ENCODE results near the gene NLRC5.

Gene NLRC5, protein sequence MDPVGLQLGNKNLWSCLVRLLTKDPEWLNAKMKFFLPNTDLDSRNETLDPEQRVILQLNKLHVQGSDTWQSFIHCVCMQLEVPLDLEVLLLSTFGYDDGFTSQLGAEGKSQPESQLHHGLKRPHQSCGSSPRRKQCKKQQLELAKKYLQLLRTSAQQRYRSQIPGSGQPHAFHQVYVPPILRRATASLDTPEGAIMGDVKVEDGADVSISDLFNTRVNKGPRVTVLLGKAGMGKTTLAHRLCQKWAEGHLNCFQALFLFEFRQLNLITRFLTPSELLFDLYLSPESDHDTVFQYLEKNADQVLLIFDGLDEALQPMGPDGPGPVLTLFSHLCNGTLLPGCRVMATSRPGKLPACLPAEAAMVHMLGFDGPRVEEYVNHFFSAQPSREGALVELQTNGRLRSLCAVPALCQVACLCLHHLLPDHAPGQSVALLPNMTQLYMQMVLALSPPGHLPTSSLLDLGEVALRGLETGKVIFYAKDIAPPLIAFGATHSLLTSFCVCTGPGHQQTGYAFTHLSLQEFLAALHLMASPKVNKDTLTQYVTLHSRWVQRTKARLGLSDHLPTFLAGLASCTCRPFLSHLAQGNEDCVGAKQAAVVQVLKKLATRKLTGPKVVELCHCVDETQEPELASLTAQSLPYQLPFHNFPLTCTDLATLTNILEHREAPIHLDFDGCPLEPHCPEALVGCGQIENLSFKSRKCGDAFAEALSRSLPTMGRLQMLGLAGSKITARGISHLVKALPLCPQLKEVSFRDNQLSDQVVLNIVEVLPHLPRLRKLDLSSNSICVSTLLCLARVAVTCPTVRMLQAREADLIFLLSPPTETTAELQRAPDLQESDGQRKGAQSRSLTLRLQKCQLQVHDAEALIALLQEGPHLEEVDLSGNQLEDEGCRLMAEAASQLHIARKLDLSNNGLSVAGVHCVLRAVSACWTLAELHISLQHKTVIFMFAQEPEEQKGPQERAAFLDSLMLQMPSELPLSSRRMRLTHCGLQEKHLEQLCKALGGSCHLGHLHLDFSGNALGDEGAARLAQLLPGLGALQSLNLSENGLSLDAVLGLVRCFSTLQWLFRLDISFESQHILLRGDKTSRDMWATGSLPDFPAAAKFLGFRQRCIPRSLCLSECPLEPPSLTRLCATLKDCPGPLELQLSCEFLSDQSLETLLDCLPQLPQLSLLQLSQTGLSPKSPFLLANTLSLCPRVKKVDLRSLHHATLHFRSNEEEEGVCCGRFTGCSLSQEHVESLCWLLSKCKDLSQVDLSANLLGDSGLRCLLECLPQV (N-terminal part only)

DNA sequence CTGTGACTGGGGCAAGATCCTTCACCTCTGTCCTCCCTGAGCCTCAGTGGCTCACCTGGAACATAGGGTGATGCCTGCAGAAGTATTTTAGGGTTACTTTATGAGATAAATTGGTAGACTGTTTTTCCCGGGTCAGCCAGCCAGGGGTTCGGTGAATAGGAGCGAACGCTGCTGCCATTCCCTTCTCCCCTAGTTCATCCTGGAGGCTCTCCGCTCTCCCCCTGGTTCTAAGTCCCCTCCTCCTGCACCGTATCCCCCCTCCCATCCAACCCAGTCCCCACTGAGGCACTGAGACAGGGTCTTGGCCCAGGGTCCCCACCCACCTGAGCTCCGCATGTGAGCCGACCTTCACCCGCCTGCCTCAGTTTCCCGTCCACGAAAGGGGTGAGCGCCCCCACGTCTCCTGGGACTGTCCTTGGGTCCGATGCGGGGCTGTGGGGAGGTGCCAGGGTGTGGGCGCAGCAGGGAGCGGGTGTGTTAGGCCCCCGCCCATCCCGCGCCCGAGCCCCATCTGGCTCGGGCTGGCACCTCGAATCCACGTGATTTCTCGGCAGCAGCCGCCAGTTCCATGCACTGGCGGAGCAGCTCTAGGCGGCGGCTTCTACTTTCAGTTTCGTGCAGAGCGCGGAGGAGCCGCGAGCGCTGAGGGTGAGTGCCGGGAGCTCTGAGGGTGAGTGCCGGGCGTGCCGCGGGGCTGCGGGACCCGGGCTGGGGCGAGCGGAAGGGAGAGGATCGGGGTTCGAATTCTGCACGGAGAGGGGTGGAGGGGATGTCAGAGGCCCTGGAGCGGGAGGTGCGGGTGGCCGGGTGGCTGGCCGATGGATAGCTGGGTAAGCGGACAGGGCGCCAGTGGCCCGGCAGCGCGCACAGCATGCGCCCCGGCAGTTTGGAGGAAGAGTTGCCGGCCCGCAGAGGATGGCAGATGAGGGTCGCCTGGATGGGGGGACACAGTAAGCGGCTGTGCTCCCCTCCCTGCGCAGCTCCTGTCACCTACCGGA, at the start of gene NLRC5:
Gene NLRC5 (plus strand): TSS at position 610 of the 998 bp plus-strand sequence. CDS start 31,156 bp downstream, outside the sequence.
- peak; percentile 47 for DNase-seq (ENCODE audit: low read depth)
- peak within 1 kb of the TSS; percentile 68 for H3K4me3 ChIP-seq (ENCODE audit: low read depth, low read length)

DNA sequence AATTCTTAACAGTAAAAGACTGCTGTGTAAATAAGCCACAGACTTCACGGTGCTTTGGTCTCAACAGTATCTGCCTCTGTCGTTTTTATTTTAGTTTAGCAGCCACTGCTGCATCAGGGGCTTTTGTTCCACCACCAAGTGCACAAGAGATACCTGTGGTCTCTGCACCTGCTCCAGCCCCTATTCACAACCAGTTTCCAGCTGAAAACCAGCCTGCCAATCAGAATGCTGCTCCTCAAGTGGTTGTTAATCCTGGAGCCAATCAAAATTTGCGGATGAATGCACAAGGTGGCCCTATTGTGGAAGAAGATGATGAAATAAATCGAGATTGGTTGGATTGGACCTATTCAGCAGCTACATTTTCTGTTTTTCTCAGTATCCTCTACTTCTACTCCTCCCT, 49.6 kb upstream of the NLRC5 start:
- no peak for DNase-seq (ENCODE audit: low read depth)
- H3K4me3 ChIP-seq (ENCODE audit: low read depth, low read length): no peak overlapping the region

DNA sequence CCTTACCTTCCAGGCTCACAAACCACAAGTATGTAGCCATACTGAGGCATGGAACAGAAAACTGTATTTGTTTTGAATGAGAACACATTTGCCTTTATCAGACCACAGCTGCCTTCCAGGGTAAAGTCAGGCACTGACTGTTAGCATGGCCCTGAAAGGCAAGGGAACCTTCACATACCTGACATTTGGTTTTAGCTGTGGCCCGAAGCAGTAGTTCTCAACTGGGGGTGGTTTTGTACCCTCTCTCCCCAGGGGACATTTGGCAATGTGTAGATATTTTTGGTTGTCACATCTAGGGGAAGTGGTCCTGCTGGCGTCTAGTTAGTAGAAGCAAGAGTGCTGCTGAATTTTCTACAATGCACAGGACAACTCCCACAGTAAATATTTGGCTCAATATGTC, 48.3 kb upstream of the NLRC5 start:
- no peak overlapping the region for H3K4me3 ChIP-seq (ENCODE audit: low read depth, low read length)
- no peak for DNase-seq (ENCODE audit: low read depth)

DNA sequence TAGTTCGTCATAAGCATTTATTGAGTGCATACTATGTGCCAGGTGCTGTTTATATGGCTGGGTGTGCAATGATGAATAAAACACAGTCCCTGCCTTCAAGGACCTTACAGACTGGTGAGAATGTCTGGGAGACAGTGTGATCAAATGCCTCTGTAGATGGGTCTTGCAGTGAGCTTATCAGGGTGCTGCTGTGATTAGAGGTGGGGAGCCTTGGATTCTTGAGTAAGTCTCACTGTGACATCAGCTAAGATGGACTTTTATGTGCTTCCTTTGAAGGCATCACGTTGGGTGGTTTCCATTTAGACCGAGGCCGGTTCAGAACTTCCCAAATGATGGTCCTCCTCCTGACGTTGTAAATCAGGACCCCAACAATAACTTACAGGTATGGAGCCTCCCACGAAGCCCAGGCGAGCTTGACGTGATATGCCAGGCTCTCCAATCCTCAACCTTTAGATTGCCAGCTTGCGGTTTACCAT, 47.5 kb upstream of the NLRC5 start:
- no peak overlapping the region for H3K4me3 ChIP-seq (ENCODE audit: low read depth, low read length)
- no peak for DNase-seq (ENCODE audit: low read depth)

DNA sequence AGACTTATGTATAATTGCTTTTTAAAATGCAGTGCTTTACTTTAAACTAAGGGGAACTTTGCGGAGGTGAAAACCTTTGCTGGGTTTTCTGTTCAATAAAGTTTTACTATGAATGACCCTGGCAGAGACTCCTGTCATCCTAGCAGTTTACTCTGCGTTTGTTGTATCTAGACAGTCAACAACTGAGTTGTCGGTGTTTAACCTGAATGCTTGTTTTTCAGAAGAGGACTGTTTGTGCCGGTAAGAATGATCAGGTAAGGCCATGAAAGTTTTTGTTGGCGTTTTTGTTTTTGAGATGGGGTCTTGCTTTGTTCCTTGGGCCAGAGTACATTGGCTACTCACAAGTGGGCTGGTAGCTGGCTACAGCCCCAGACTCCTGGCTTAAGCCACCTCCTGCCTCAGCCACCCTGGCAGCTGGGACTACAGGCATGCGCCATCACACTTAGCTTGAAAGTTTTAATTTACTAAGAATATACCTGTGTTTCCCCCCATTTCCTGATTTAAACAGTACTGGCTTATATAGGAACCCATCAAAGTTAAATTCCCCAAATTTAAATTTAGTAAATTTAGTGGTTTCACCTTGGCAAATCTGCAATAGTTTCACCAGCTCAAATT, 45.5 kb upstream of the NLRC5 start:
- DNase-seq (ENCODE audit: low read depth): no peak

DNA sequence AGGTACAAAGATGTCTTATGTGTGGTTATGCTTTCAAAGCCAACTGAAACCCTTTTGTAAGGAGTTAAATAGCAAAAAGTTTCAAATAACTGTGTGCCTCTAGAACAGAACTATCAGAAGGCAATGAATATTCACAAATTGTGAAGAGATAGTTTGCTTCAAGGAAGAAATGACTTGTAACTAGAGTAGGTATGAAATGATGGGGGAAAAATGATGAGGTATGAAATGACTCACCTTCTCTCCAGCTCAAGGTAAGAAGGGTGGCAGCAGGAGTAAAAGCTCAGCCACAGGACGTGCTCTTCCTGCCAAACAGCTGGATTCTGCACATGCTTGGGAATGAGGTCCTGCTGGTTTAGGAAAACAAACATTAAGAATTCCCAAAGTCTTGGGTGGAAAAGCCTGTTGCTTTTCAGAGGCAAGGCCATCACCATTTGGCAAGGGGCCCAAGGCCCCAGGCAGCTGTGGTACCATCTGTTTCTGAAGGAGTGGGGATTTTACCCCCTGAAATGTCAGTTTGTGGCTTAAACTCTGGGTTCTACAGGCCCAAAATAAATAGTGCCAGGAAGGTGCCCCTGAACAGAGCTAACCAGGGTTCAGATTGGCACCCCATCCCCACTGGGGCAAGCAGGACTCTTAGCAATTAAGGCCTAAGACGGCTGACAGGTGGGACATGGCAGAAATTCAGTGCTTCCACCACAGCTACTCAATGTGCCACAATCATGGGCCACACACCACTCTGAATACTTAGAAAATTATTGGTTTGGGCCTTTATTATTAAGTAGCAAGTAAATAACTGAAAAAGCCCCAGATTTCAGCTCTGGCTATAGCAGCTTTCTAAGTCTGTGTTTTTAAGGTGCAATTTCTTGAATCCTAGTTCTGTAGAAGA, 44.2 kb upstream of the NLRC5 start:
- no peak overlapping the region for H3K4me3 ChIP-seq (ENCODE audit: low read depth, low read length)
- no peak for DNase-seq (ENCODE audit: low read depth)

More for the DNA sequence above, 45.5 kb upstream of the NLRC5 start:
- H3K4me3 ChIP-seq (ENCODE audit: low read depth, low read length): no peak overlapping the region

DNA sequence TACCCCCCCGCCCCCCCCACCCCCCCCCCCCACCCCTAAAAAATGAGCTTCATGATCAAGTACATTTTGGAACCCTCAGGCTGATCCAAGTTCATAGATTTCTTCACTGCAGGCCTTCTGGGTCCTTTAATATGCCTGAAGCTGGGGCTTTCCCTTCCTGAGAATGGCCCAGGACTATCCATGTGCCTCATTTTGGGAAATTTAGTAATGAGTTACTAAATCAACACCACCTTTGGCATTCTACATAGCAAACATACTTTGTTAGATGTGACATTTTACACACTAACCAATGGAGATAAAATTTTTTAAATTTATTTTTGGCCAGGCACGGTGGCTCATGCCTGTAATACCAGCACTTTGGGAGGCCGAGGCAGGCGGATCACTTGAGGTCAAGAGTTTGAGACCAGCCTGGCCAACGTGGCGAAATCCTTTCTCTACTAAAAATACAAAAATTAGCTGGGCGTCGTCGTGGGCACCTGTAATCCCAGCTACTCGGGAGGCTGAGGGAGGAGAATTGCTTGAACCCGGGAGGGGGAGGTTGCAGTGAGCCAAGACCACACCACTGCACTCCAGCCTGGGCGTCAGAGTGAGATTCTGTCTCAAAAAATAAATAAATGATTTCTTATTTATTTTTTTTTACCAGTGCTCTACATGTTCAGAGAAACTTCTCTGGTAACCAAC, 43.4 kb upstream of the NLRC5 start:
- DNase-seq (ENCODE audit: low read depth): no peak
- no peak overlapping the region for H3K4me3 ChIP-seq (ENCODE audit: low read depth, low read length)

DNA sequence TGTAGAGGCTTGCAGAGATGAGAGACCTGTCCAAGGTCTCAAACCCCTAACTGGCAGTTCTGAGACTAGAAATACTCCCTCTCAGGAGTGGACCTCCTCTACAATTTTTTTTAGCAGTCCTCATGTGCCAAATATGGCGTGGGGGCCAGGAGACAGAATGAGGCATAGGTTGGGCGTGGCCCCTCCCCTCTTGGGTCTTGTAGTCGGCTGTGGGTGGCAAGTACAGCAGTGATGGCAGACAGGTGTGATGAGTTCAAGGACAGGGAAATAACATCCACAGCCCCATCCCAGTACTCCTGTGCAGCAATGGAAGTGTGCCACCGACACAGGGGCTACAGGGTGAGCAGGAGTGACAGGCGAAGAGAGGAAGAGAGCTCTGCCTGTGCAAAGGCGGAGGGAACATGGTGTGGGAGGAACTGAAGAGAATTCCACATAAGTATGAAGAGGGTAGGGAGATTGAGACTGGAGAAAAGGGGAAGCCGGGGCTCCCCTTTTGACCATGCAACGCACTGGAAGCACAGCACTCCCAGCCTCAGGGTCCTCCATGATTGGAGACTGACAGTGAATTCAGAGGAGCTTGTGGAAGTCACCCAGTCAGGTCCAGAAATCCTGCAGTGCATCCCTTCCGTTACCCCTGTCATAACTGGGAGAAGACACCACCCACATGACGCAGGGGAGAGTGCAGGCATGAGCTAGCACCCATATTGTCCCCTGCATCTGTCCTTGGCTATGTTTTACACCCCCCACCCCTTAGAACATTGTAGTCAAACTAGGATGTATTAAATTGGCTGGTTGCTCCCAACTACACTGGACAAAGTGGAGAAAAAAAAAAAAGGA, 42.4 kb upstream of the NLRC5 start:
- no peak overlapping the region for H3K4me3 ChIP-seq (ENCODE audit: low read depth, low read length)
- no peak for DNase-seq (ENCODE audit: low read depth)

DNA sequence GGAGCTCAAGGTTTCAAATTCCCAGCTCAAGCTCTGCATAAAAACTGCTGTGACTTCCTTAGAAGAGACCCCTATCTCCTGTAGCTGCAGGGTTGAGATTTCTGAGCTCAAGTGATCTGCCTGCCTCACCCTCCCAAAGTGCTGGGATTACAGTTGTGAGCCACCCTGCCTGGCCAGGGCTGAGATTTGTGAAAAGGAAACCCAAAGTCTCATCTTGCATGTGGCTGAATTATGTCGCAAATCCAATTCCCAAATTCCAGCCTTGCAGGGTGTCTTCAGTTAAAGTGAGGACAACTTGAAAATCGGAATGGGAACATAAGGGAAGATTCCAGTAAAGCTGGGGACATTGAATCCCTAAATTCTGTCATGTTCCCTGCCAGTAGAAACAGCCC, 41.8 kb upstream of the NLRC5 start:
- DNase-seq (ENCODE audit: low read depth): no peak
- no peak overlapping the region for H3K4me3 ChIP-seq (ENCODE audit: low read depth, low read length)

DNA sequence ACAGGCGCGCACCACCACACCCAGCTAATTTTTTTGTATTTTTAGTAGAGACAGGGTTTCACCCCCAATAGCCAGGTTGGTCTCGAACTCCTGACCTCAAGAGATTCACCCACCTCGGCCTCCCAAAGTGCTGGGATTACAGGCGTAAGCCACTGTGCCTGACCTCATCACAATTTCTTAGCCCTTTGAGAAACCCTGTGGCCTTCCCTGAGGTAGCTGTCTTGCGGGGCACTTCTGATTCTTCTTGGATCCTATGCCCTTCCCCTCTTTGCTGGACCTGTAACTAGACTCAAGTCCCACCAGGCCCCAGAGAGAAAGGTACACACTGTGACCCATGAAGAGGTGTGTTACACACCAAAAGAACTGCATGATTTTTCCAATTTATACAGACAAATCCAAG, 41.1 kb upstream of the NLRC5 start:
- H3K4me3 ChIP-seq (ENCODE audit: low read depth, low read length): no peak overlapping the region
- DNase-seq (ENCODE audit: low read depth): no peak

DNA sequence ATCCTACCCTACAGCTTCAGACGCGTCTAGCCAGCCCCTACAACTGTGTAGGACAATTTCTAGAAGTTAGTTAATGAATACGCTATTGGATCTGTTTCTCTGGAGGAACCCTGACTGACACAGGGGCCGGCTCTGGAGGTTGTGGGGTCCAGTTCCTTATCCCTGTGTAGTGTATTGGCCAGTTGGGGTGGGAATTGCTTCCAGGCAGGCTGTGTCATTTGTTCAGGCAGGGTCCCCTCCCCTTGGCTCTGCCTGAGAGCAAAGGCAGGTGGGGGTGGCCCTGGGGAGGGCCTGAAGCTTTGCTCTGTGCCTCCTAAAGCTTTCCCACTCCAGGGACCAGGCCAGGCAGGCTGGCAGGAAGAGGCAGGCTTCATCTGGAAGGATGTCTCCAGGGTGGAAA, 39.3 kb upstream of the NLRC5 start:
- no peak overlapping the region for H3K4me3 ChIP-seq (ENCODE audit: low read depth, low read length)
- no peak for DNase-seq (ENCODE audit: low read depth)

DNA sequence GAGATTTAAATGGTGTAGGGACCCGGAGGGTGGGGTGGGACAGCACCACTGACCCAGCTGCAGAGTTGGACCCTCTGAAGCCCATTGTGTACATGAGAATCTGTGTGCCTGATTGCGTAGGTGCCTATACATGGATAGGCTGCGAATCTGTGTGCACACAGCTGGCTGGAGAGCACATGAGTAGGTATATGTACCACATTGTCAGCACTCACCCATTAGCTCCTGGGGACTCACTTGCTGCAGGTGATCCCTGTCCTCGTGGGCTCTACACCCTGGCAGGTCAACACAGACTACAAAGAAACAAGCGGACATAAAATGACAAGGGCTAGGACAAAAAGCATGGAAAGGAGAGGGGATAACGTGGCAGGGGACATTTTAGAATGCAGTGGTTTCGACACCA, 38.9 kb upstream of the NLRC5 start:
- no peak overlapping the region for H3K4me3 ChIP-seq (ENCODE audit: low read depth, low read length)
- DNase-seq (ENCODE audit: low read depth): no peak

DNA sequence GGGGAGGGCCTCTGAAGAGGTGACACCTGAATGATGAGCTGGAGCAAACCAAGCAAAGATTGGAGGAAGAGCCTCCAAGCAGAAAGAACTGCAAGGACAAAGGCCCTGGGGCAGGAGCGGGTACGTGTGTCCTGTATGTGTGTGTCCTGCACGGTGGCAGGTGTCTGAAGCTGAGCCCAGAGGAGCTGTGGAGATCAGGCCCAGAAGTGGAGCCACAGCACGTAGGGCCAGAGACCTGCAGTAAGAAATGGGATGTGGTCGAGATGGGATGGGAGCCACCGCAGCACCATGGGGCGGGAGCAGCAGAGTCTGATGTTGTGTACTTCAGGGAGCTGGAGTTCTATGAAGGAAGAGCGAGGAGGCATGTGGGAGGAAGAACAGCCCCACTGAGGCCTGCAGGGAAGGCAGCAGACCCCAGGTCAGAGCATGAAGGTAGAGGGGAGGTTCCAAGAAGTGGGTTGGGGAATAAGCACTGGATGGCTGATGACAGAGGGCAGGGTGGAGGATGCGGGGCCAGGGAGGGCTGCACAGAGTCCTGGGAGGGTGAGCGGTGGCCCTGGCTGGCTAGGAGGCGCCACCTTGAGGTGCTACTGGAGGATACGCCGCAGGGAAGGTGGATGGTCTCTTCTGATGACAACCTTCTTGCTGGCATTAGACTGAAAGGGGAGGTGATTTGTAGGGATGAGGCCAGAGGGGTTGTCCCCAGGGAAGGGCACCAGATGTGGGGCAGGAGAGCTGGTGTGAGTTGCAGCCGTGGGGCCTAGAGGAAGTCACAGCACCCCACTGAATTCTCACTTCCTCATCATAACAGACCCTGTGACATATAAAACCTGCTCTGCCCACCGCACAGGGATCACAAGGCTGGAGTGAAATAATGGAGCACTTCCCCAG, 38.2 kb upstream of the NLRC5 start:
- H3K4me3 ChIP-seq (ENCODE audit: low read depth, low read length): no peak overlapping the region
- no peak for DNase-seq (ENCODE audit: low read depth)

DNA sequence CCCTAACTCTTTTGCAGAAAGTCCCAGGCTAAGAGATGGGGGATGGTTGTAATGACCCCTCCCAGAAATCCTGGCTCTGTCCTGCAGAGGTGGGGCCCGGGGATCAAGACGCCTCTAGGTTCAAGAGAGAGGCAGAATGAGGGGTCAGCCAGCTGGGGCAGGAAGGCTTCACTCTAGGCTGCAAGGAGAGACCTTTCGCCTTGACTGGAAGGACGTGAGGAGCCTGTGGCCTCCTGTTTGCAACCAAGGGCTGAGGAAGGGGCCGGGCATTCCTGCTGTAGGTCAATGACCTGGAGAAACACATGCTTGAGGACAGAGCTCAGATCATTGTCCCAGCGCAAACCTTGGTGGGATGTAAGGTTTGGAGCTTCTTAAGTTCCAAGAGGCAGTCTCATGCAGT, 36.4 kb upstream of the NLRC5 start:
- DNase-seq (ENCODE audit: low read depth): no peak
- H3K4me3 ChIP-seq (ENCODE audit: low read depth, low read length): no peak overlapping the region

DNA sequence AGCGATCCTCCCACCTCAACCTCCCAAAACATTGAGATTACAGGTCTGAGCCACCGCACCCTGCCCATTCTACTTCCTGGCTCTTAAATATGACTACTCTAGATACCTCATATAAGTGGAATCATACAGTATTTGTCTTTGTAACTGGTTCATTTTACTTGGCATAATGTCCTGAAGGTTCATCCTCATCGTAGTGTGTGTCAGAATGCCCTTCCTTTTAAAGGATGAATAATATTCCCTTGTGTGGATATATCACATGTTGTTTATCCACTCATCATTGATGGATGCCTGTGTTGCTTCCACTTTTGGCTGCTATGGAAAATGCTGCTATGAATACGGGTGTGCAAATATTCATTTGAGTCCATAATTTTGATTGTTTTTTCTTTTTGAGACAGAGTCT, 33.3 kb upstream of the NLRC5 start:
- H3K4me3 ChIP-seq (ENCODE audit: low read depth, low read length): no peak overlapping the region
- no peak for DNase-seq (ENCODE audit: low read depth)

Measured in skeletal muscle cell (primary cell).